ENCODE data around the gene ZNRF3. TPM values are rescaled to one million over a fixed set of nuclear protein-coding genes. Genes with fewer than 3 reads are reported as not detected.
"Not testable (repeated sequence)": the region's sequence is repeated elsewhere in the genome, so short reads cannot be mapped to it uniquely, and the experiment has no call there.

Gene ZNRF3
- polyA plus RNA-seq (ENCODE audit: insufficient read length in 4 of 4) = 10 to 100 TPM; 31.4 to 34.7 (median 33.1) TPM

DNA sequence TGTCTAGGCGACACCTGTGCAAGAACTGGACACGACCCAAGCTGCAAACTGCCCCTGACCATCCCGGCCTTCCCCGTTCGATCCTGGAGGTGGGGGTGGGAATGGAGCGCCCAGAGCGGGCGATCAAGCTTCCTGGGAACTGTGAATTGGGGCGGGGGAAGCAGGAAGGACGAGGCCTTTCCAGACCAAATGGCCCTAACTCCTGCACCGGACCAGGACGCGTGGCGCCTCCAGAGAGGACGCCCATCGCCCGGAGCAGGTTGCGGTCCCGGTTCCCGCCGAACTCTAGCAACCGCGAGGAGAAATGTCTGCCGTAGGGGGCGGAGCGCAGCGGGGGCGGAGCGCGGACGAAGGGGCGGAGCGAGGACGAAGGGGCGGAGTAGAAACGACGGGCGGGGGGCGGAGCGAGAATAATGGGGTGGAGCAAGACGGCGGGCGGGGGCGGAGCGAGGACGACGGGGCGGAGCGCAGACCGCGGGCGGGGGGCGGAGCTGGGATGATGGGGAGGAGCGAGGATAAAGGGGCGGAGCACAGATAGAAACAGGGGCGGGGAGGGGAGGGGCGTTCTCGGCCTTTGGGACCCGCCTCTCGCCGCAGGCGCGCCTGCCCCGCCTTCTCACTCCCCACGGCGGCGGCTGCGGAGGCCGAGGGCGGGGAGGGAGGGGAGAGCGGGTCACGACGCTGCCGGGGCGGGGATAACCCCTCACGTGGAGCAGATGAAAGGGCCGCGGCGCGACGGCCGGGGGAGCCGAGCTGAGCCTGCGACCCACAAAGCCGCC, at the start of gene ZNRF3:
Gene ZNRF3, plus strand, starts transcription at position 695 of the 779 bp plus-strand sequence. CDS start 195 bp downstream, outside the sequence.
- DNase-seq (ENCODE audit: low read depth in 4 of 4, low spot score in 3 of 4) = peak; percentile 84 to 90 (median 86)

DNA sequence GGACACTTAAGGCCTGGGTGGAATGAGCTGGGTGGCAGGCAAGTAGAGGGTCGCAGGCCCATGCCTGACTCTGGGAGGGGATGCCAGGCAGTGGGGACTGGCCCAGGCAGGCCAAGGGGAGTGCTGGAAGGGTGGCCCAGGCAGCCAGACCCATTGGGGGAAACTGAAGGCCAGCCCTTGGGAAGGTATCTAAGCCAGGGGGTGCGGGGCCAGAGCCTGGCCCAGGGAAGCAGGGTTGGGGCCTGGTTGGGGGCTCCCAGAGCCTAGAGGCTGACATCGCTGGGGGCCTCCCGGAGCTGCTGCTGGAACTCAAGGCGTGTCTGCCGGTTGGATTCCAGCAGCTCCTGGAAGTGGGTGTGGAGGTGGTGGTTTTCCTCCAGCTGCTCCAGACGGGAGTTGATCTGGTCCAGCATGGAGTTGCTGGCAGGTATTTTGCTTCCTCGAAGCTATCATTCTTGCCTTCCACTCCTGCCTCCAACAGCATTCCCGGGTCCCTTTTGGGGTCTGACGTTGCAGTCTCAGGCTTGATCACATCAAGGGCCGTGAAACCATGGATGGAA, 47.7 kb upstream of the ZNRF3 start:
- no peak for DNase-seq (ENCODE audit: low read depth in 4 of 4, low spot score in 3 of 4)

DNA sequence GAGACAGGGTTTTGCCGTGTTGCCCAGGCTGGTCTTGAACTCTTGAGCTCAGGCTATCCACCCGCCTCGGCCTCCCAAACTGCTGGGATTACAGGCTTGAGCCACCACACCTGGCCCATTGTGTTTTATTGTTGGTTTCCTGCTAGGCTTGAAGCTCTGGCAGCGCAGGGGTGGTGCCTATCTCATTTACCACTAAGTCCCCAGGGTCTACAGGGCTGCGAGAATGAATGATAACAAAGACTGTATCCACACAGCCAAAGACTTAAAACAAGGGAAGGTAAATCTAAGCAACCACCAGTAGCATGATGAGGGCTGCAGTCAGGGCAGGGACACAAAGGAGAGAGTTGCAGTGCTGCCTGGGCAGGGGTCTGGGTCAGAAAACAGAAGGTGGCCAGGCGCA, 45.7 kb upstream of the ZNRF3 start:
- DNase-seq (ENCODE audit: low read depth in 4 of 4, low spot score in 3 of 4) = no peak

DNA sequence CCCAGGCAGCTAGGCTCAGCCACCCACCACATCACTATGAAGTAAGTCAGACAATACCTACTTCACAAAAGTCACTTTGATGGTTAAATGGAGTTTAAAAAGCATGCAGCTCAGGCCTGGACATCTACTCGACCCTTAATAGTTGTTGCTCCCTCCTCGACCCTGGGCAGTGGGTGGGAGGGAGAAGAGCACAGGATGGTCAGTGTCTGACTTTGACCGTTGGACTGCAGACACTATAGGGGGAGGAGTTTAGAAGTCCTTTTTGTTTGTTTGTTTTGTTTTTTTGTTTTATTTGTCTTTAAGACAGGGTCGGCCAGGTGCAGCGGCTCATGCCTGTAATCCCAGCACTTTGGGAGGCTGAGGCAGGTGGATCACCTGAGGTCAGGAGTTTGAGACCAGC, 44.4 kb upstream of the ZNRF3 start:
- no peak for DNase-seq (ENCODE audit: low read depth in 4 of 4, low spot score in 3 of 4)

DNA sequence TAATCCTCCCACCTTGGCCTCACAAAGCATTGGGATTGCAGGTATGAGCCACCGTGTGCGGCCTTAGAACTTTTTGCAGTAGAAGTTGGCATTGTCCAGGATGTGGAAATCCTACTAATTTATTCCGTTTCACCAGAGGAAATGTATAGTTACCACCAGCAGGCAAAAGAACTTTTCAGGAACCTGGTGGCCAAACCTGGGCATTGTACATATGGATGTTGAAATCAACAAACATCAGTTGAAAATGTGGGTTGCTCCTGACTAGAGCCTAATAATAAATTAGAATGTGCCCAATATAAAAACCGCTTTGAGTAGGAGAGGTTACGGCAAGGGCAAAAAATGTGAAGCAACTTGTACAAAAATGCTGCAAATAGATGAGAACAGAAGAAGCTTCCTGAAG, 42.3 kb upstream of the ZNRF3 start:
- no peak for DNase-seq (ENCODE audit: low read depth in 4 of 4, low spot score in 3 of 4)

DNA sequence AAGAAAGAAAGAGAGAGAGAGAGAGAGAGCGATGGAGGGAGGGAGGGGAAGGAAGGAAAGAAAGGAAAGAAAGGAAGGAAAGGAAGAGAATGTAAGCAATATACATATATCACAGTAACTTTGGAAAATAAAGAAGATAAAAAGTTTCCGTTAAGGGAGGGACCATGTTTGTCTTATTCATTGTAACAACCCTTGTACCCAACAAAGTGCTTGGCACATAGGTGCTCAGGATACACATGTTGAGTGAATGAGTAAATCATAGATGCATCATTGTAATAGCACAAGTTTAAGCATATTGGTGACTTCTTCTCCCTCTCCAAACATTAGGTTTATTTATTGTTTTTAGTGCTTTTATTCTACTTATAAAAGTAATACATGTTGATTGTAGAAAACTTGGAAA, 39.7 kb upstream of the ZNRF3 start:
- DNase-seq (ENCODE audit: low read depth in 4 of 4, low spot score in 3 of 4) = no peak

DNA sequence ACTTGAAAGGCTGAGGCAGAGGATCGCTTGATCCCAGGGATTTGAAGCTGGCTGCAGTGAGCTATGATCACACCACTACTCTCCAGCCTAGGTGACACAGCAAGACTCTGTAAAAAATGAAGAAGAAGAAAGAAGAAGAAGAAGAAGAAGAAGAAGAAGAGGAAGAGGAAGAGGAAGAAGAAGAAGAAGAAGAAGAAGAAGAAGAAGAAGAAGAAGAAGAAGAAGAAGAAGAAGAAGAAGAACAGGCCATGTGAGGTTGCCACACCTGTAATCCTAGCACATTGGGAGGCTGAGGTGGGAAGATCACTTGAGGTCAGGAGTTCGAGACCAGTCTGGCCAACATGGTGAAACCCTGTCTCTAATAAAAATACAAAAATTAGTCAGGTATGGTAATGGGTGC, 39.1 kb upstream of the ZNRF3 start:
- not testable (repeated sequence) for DNase-seq (ENCODE audit: low read depth in 4 of 4, low spot score in 3 of 4)

DNA sequence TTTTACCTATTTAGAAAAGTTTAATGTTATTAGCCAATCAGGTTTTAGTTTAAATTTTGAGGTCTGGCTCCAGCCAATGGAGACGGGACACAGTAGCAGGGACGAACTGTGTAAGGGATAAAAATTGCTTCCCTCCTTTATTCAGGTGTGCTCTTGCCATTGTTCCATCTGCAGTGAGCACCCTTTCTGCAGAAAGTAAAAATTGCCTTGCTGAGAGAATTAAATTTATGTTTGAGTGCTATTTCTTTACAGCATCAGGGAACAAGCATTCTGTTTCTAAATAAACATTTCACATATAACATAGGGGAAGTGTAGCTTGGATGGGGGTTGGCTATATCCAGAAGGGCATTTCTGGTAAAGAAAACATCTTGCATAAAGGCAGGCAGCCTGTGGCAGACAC, 36.4 kb upstream of the ZNRF3 start:
- DNase-seq (ENCODE audit: low read depth in 4 of 4, low spot score in 3 of 4) = no peak

DNA sequence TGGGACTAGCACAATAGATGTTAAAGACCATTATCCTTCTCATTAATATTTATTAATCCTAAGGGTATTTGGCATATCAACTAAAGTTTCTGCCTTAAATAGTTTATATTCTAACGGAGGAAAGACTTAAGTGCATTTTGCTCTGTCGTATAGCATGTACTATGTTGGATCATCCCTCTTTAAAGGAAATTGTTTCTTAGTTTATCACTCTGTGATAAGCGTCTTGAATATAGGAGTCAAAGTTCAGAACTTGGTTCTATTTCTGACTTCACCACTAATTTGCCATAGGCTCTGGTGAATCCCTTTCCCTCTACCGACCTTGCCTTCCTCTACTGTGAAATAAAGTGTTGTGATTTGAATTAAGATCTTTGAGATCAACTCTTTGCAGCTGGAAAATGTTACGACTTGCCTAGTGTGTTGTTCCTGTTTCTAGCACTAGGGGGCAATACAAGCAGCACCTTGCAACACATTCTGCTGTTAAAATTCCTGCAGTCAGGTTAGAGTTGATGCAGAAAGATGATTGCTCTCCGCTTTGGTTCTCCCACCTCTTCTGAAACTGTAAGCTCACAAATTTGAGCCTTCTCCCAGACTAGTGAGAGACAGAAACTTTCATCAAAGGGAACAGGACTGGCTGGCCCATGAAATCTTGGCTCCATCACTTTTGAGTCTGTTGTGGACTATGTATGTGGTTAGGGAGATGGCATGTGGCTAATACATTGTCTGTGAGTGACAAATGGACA, 27.8 kb upstream of the ZNRF3 start:
- DNase-seq (ENCODE audit: low read depth in 4 of 4, low spot score in 3 of 4) = peak; percentile 66 to 74 (median 73)

DNA sequence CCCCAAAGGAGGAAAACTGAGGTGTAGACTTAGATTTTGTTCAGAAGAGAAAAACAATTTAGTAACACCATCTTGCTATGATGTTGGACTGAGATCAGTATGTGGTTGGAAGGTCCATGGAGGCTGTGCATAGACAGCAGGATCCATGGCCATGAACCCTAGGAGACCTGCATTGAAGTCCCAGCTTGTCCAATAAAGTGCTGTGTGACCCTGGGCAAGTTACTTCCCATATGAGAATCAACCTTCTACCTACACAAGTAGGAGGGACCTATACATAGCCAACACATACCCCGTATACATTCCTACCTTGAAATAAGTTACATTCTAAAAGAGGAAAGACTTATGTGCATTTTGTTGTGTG, 27.3 kb upstream of the ZNRF3 start:
- no peak for DNase-seq (ENCODE audit: low read depth in 4 of 4, low spot score in 3 of 4)

DNA sequence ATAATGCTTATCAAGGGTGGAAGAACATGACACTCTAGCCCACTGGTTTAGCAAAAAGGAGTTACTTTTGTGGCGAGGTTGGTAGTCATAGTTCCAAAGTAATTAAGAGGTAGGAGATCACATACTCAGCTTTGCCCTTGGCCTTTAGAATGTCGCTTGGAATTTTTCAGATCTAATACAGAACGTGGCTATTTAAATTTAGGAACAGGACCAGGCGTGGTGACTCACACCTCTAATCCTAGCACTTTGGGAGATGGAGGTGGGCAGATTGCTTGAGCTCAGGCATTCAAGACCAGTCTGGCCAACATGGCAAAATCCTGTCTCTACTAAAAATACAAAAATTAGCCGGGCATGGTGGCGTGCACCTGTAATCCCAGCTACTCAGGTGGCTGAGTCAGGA, 26.1 kb upstream of the ZNRF3 start:
- DNase-seq (ENCODE audit: low read depth in 4 of 4, low spot score in 3 of 4) = no peak

DNA sequence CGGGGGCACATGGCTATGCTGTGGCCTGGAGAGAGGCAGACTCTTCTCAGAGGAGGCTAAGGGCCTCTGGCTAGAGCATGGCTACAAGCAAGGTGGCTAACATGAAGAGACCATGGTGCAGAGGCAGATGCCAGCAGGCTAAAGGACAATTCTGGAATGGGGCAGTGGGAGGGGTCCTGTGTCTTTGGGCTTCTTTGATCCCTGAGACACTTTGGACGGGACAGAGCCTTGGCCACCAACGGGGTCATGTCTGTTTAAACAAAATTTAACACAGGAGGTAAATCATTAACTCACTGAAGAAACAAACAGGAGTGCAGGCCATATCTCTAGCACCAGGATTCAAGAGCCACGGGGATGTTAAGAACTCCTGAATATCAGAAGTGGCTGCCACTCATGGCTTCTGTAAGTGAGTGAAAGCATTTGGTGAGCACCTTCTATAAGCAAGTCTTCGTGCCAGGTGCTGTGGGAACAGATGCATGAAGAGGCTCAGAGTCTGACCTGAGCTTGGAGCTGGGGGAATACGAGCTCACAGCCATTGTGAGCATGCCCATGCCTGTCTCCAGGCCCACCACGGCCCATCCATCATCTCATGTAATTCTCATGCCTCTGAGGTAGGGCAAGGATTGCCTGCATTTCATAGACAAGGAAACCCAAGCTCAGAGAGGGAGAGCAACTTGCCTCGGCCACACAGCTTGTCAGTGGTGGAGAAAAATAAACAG, 18.3 kb upstream of the ZNRF3 start:
- no peak for DNase-seq (ENCODE audit: low read depth in 4 of 4, low spot score in 3 of 4)

DNA sequence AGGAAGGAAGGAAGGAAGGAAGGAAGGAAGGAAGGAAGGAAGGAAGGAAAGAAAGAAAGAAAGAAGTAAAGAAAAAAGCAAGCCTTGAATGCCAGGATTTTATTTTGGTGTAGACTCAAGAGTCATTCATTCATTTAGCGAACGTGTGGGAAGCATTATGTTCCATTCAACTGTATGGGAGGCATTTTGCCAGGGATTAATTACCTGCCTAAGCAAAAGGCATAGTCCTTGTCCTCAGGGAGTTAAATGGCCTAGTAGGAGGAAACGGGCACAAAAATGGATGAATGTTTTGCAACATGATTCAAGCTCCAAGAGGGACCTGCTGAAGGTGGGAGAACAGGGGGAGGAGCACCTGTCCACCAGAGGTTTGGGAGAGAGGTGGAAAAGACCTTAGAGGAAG, 16.2 kb upstream of the ZNRF3 start:
- no peak for DNase-seq (ENCODE audit: low read depth in 4 of 4, low spot score in 3 of 4)

DNA sequence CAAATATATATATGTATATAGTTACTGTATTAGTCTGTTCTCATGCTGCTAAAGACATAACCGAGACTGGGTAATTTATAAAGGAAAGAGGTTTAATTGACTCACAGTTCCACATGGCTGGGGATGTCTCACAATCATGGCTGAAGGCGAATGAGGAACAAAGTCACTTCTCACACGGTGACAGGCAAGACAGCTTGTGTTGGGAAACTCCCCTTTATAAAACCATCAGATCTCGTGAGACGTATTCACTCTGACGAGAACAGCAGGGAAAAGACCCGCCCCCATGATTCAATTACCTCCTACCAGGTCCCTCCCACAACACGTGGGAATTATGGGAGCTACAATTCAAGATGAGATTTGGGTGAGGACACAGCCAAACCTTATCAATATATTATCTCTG, 15.0 kb upstream of the ZNRF3 start:
- DNase-seq (ENCODE audit: low read depth in 4 of 4, low spot score in 3 of 4) = not testable (repeated sequence)

DNA sequence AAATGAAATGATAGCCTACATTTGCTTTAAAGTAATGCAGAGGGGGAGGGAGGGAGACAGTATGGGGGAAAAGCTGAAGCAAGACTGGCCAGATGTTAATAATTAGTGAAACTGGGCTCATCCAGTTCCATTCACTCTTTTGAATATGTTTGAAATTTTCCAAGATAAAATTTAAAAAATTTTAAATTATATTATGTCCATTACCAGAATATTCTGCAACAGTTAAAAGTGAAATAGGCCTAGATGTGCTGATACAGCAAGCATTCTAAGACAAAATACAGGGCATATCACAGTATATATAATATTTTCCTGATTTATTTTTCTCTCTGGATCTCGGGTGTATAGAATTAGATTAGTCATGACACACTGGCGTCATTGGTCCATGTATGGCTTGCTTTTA, 13.6 kb upstream of the ZNRF3 start:
- no peak for DNase-seq (ENCODE audit: low read depth in 4 of 4, low spot score in 3 of 4)

DNA sequence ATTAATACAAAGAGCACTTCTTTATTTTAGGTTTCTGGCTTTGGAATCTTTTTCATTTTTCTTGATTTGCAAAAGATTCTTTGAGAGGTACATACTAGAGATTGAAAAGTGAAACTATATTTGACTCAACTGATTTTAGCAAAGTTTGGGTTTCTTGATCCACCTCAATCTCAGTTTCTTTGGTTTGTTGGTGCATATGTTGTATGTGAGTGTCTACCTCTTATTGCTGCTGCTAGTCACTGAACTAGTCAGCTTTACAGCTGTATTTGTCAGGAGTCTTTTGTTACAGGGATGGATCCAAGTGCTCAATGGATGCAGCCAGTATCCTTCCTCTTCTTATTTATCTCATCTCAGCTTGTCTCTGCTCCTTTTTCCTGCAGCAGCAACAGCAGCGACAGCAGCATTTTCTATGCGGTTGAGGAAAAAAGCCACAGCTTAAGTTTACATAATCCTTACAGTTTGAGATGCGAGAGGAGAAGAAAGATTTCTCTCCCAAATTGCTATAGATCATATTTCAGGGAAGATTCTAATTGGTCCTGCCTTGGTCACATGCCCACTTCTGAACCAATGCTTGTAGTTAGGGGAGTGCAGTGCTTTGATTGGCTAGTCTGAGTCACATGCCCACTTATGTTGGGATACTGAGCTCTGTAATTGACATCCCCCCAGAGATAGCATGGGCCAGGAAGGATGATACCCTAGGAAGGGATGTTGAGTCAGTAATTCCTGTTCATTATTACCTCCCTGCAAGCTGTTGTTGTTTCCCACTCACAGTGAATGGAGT, 10.0 kb upstream of the ZNRF3 start:
- DNase-seq (ENCODE audit: low read depth in 4 of 4, low spot score in 3 of 4) = no peak

DNA sequence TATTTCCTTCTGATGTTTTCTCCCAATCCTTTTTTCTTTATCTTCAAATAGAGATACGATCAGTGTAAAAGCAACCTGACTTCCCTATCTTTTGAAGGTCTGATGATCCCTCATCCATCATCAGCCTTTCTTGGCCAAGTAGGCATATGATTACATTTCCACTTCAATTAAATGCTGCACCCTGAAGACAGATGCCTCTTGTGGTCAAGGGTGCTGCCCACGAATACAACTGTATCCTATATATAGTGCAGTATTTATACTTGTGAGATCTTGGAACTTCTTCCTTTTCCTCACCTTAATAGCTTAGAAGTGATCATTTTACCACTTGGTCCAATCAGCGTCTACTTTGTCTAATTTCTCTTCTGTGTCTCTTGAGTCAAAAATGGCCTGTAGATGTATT, 9.3 kb upstream of the ZNRF3 start:
- DNase-seq (ENCODE audit: low read depth in 4 of 4, low spot score in 3 of 4) = no peak

DNA sequence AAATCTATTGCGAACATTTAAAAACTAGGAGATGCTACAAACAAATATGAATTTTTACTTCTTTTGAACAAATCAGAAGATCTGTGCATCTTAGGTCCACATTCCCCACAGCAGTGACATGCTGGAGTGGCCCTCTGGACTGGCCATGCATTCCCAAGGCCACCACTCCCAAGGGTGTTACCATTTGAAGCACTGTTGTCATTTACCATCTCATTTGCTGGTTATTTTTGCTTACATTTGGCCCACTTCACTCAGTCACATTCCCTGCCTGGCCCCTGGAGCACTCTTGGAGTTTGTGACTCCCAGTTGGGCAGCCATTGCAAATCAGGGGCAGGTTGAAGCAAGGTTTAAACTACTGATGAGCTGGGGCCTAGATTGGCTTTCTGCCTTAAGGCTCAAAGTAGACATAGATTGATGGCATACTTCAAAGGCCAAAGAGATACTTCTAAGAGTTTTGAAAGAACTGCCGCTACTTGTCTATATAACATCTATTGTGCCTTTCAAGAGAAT, 8.5 kb upstream of the ZNRF3 start:
- no peak for DNase-seq (ENCODE audit: low read depth in 4 of 4, low spot score in 3 of 4)

DNA sequence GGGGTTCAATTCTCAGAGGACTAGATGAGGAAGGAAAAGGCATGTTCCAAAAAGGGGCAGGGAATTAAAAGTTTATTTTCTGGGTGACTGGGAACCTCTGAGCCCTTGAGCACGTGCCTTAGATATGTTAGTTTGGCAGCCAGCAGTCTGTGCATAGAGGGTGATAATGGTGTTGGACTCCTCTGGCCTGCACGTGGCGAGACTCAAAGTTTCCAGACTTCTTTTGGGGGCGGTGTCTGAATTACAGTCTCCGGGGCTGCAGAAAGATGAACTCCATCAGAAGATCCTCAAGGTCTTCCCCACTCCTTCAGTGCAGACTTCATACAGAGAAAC, 861 bp upstream of the ZNRF3 start:
- DNase-seq (ENCODE audit: low read depth in 4 of 4, low spot score in 3 of 4) = no peak

DNA sequence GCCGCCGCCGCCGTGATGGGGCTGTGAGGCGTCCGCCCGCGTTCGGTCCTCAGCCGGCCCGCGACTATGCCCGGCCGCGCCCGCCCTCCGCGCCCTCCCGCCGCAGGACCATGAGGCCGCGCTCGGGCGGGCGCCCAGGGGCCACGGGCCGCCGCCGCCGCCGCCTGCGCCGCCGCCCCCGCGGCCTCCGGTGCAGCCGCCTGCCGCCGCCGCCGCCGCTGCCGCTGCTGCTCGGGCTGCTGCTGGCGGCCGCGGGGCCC, 215 bp downstream of the ZNRF3 start:
- no peak for DNase-seq (ENCODE audit: low read depth in 4 of 4, low spot score in 3 of 4)
